ENCODE results near the gene MYBPH. TPM values are rescaled to one million over a fixed set of nuclear protein-coding genes. Genes with fewer than 3 reads are reported as not detected.

MYBPH gene
- polyA plus RNA-seq, 1 donor from 2014 or later: not detected

DNA sequence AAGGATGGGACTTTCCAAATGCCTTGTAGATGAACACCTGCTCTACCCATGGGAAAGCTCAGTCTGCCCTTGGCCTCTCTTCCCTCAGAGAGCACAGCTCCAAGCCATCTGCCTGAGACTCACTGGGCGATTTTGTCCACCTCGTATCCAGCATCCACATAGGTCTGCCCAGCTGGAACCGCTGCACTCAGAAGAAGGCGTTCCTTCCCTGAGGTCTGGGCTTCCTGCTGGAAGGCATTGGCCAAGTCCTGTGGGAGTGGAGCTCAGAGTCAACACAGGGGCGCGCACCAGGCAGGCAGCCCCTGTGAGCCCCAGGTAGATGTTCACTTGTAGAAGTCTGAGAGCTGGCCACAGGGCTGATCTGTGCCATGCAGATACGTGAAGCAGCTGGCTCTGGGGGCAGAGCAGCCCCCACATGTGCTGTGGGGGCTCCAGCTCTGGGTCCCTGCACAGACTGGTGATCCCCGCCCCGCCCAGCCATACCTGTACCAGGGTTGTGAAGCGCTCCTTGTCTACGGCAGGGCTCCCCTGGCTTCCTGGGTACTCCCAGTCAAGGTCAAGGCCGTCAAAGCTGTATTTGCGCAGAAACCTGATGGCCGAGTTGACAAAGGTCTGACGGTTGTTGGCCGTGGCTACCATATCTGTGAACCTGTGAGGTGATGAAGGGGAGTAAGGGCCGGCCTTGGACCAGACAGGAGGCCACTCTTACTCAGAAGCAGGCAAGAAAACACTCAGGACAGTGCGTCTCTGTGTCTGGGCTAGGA, 47.6 kb upstream of the MYBPH start:
- Histone ChIP-seq H2AFZ (ENCODE audit: low read depth, low read length) (no peak overlapping the region), H3F3A (ENCODE audit: insufficient read depth, low read length, poor library complexity, severe bottlenecking) (no peaks in the 10 kb centered on the region), H4K20me1 (ENCODE audit: insufficient read depth) (no peaks in the 10 kb centered on the region), H3K9ac (ENCODE audit: low read length) (no peak overlapping the region), H3K9me2 (ENCODE audit: insufficient read depth, low read length) (no peaks in the 10 kb centered on the region), H3K4me2 (ENCODE audit: low read length) (no peak overlapping the region), H3K79me2 (replicated peaks; ENCODE audit: insufficient read depth, low read length) (no peaks in the 10 kb centered on the region), H3K27ac (ENCODE audit: low read length) (no peak overlapping the region), H3K9me3 (ENCODE audit: low read length) (no peaks in the 10 kb centered on the region), H3K36me3 (ENCODE audit: insufficient read depth, low read length) (no peaks in the 10 kb centered on the region), H3K4me3 (ENCODE audit: low read length) (no peak overlapping the region), H3K27me3 (ENCODE audit: insufficient read depth, low read depth, low read length) (no peaks in the 10 kb centered on the region)
- TF ChIP-seq RAD21 (conservative IDR thresholded peaks at IDR 0.05) (no peak), MXI1 (conservative IDR thresholded peaks at IDR 0.05; ENCODE audit: poor library complexity, severe bottlenecking) (no peak), POLR2AphosphoS5 (IDR thresholded peaks at IDR 0.05) (no peak), TAF1 (IDR thresholded peaks at IDR 0.05; ENCODE audit: low read depth) (no peak)
- TF ChIP-seq, protein P1, sequence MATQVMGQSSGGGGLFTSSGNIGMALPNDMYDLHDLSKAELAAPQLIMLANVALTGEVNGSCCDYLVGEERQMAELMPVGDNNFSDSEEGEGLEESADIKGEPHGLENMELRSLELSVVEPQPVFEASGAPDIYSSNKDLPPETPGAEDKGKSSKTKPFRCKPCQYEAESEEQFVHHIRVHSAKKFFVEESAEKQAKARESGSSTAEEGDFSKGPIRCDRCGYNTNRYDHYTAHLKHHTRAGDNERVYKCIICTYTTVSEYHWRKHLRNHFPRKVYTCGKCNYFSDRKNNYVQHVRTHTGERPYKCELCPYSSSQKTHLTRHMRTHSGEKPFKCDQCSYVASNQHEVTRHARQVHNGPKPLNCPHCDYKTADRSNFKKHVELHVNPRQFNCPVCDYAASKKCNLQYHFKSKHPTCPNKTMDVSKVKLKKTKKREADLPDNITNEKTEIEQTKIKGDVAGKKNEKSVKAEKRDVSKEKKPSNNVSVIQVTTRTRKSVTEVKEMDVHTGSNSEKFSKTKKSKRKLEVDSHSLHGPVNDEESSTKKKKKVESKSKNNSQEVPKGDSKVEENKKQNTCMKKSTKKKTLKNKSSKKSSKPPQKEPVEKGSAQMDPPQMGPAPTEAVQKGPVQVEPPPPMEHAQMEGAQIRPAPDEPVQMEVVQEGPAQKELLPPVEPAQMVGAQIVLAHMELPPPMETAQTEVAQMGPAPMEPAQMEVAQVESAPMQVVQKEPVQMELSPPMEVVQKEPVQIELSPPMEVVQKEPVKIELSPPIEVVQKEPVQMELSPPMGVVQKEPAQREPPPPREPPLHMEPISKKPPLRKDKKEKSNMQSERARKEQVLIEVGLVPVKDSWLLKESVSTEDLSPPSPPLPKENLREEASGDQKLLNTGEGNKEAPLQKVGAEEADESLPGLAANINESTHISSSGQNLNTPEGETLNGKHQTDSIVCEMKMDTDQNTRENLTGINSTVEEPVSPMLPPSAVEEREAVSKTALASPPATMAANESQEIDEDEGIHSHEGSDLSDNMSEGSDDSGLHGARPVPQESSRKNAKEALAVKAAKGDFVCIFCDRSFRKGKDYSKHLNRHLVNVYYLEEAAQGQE (IDR thresholded peaks at IDR 0.05; ENCODE audit: borderline replicate concordance): no peak

DNA sequence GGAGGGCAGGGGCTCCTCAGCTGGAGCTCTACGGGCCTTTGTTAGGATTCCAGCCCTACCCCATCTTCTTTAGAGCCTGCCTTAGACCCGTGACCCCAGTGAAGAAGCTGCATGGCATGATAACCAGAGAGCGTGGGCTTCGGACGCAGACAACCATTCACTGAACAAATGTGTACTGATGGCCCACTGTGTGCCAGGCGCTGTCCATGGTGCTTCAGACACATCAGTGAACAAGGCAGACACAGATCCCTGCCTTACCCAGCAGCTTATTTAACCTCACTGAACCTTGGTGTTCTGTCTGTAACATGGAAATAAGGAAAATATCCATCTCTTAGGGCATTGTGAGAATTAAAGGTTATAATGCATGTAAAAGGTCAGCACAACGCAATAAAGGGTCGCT, 44.3 kb upstream of the MYBPH start:
- Histone ChIP-seq H4K20me1 (ENCODE audit: insufficient read depth) (no peaks in the 10 kb centered on the region), H3K9me3 (ENCODE audit: low read length) (no peaks in the 10 kb centered on the region), H3K9ac (ENCODE audit: low read length) (no peak overlapping the region), H3K27ac (ENCODE audit: low read length) (no peak overlapping the region), H3K27me3 (ENCODE audit: insufficient read depth, low read depth, low read length) (no peaks in the 10 kb centered on the region), H2AFZ (ENCODE audit: low read depth, low read length) (no peak overlapping the region), H3F3A (ENCODE audit: insufficient read depth, low read length, poor library complexity, severe bottlenecking) (no peaks in the 10 kb centered on the region), H3K79me2 (replicated peaks; ENCODE audit: insufficient read depth, low read length) (no peaks in the 10 kb centered on the region), H3K4me2 (ENCODE audit: low read length) (no peak overlapping the region), H3K4me3 (ENCODE audit: low read length) (no peak overlapping the region), H3K9me2 (ENCODE audit: insufficient read depth, low read length) (no peaks in the 10 kb centered on the region), H3K36me3 (ENCODE audit: insufficient read depth, low read length) (no peaks in the 10 kb centered on the region)
- TF ChIP-seq EZH2 (IDR thresholded peaks at IDR 0.05; ENCODE audit: borderline replicate concordance, insufficient read depth, low read length, poor library complexity, severe bottlenecking) (no peak), MXI1 (conservative IDR thresholded peaks at IDR 0.05; ENCODE audit: poor library complexity, severe bottlenecking) (no peak), TAF1 (IDR thresholded peaks at IDR 0.05; ENCODE audit: low read depth) (no peak), POLR2AphosphoS5 (IDR thresholded peaks at IDR 0.05) (no peak), EP300 (conservative IDR thresholded peaks at IDR 0.05; ENCODE audit: poor library complexity, severe bottlenecking) (no peak), RAD21 (conservative IDR thresholded peaks at IDR 0.05) (no peak), SMC3 (conservative IDR thresholded peaks at IDR 0.05; ENCODE audit: poor library complexity) (no peak)
- TF ChIP-seq, protein P2, sequence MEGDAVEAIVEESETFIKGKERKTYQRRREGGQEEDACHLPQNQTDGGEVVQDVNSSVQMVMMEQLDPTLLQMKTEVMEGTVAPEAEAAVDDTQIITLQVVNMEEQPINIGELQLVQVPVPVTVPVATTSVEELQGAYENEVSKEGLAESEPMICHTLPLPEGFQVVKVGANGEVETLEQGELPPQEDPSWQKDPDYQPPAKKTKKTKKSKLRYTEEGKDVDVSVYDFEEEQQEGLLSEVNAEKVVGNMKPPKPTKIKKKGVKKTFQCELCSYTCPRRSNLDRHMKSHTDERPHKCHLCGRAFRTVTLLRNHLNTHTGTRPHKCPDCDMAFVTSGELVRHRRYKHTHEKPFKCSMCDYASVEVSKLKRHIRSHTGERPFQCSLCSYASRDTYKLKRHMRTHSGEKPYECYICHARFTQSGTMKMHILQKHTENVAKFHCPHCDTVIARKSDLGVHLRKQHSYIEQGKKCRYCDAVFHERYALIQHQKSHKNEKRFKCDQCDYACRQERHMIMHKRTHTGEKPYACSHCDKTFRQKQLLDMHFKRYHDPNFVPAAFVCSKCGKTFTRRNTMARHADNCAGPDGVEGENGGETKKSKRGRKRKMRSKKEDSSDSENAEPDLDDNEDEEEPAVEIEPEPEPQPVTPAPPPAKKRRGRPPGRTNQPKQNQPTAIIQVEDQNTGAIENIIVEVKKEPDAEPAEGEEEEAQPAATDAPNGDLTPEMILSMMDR (IDR thresholded peaks at IDR 0.05; ENCODE audit: poor library complexity, severe bottlenecking): no peak
- TF ChIP-seq, protein P1 (IDR thresholded peaks at IDR 0.05; ENCODE audit: borderline replicate concordance): no peak

Data from neural cell (in vitro differentiated cells).